ENCODE results near the gene CHCHD3.

- TF ChIP-seq CTCF (conservative IDR thresholded peaks at IDR 0.05 in 1 of 2, IDR thresholded peaks at IDR 0.05 in 1 of 2; ENCODE audit: low read depth in 1 of 2, low read length in 2 of 2), result no peak
- TF ChIP-seq EZH2 (IDR thresholded peaks at IDR 0.05; ENCODE audit: low read length, missing control alignments), result no peak
Observed at GRCh38 chr7:132790104-132790503, 291.8 kb downstream of the CHCHD3 start.
